PFSK-1 (cell line): Measurements from ENCODE around the gene F12.

Experiments used
- FOXP2 ChIP-seq: optimal IDR thresholded peaks from 2 replicates; pipeline ENCODE3; 2011; ENCODE audit warnings: borderline replicate concordance, control low read depth, inconsistent platforms; ENCODE audit not compliant: insufficient read depth; ENCODE audit errors: extremely low read length, extremely low read depth
- POLR2AphosphoS5 ChIP-seq: IDR thresholded peaks from 2 replicates; pipeline ENCODE4 v1.6.1; 2012; ENCODE audit warnings: low read depth, mild to moderate bottlenecking, control low read depth, low read length, moderate library complexity
- REST ChIP-seq, 2 experiments: IDR thresholded peaks; 2 replicates each; pipeline versions ENCODE4 v1.6.1 to v1.8.0; 2011 to 2012; ENCODE audit warnings: low read depth in 2 of 2, low read length in 2 of 2, control low read depth in 1 of 2, inconsistent platforms in 1 of 2, mild to moderate bottlenecking in 1 of 2, moderate library complexity in 1 of 2; ENCODE audit not compliant: insufficient read depth in 1 of 2
- SIN3A ChIP-seq: IDR thresholded peaks from 2 replicates; pipeline ENCODE4 v1.6.1; 2012; ENCODE audit warnings: mild to moderate bottlenecking, low read length, moderate library complexity, borderline replicate concordance; ENCODE audit not compliant: insufficient read depth
- TAF1 ChIP-seq: IDR thresholded peaks from 2 replicates; pipeline ENCODE4 v1.6.1; 2012; ENCODE audit warnings: low read length, control low read depth, borderline replicate concordance; ENCODE audit not compliant: insufficient read depth

Gene F12

GRCh38 chr5:177402271-177403043 lies 6.9 kb downstream of the F12 start:
- TF ChIP-seq REST (IDR thresholded peaks at IDR 0.05; ENCODE audit: insufficient read depth in 1 of 2, low read depth in 2 of 2, low read length in 2 of 2), result no peak
- TF ChIP-seq SIN3A, result no peak
- peak; percentile 26 for TF ChIP-seq FOXP2
- TF ChIP-seq POLR2AphosphoS5, result no peak
- TF ChIP-seq TAF1, result no peak

GRCh38 chr5:177399997-177400868 lies 9.1 kb downstream of the F12 start, which contains the start of gene PFN3:
Gene PFN3, minus strand, starts transcription at chr5:177400661. Its CDS starts 85 bp downstream, at chr5:177400576.
- TF ChIP-seq SIN3A (no peak), REST (IDR thresholded peaks at IDR 0.05; ENCODE audit: insufficient read depth in 1 of 2, low read depth in 2 of 2, low read length in 2 of 2) (no peak), POLR2AphosphoS5 (no peak), FOXP2 (no peak), TAF1 (no peak)

- TF ChIP-seq REST (IDR thresholded peaks at IDR 0.05; ENCODE audit: insufficient read depth in 1 of 2, low read depth in 2 of 2, low read length in 2 of 2) (no peak), SIN3A (no peak), TAF1 (no peak), POLR2AphosphoS5 (no peak), FOXP2 (no peak)
Observed at GRCh38 chr5:177397875-177398390, 11.4 kb downstream of the F12 start.

- TF ChIP-seq FOXP2 (no peak), SIN3A (no peak), POLR2AphosphoS5 (no peak), REST (IDR thresholded peaks at IDR 0.05; ENCODE audit: insufficient read depth in 1 of 2, low read depth in 2 of 2, low read length in 2 of 2) (no peak)
Observed at GRCh38 chr5:177396807-177397206, 12.6 kb downstream of the F12 start.
